OCI-LY3 (cell line): ENCODE results near the gene TAGAP.
A peak's percentile ranks its signal among the peaks of the same experiment; 100 is the strongest.

Experiments used
- H2AFZ ChIP-seq: fragments of 200-600, 300-600 bp; shearing (Covaris generic); 2 replicates; pipeline ENCODE4 v1.6.0; 2014; ENCODE audit warnings: antibody characterized with exemption, low read depth, low read length
- H3K27ac ChIP-seq: fragments of 200-600, 300-600 bp; sonication (generic); 2 replicates; pipeline ENCODE4 v1.5.1; 2014; ENCODE audit warnings: mild to moderate bottlenecking, low read length, moderate library complexity, mixed read lengths
- H3K27me3 ChIP-seq: fragments of 200-600, 300-600 bp; sonication (generic); 2 replicates; pipeline ENCODE4 v1.6.1; 2014; ENCODE audit warnings: low read depth, low read length, mixed read lengths
- H3K36me3 ChIP-seq: fragments of 200-600, 300-600 bp; sonication (generic); replicated peaks from 2 replicates; pipeline ENCODE3; 2014; ENCODE audit warnings: low read depth, low read length, mixed read lengths
- H3K4me1 ChIP-seq: fragments of 300-600, 200-600 bp; sonication (generic); 2 replicates; pipeline ENCODE4 v1.6.1; 2014; ENCODE audit warnings: low read length, mixed read lengths
- H3K4me2 ChIP-seq: fragments of 200-600, 300-600 bp; sonication (generic); 2 replicates; pipeline ENCODE4 v1.6.1; 2014; ENCODE audit warnings: low read length, mixed read lengths
- H3K4me3 ChIP-seq: fragments of 300-600, 200-600 bp; sonication (generic); 2 replicates; pipeline ENCODE4 v1.5.1; 2014; ENCODE audit warnings: antibody characterized with exemption, mild to moderate bottlenecking, low read length, moderate library complexity
- H3K79me2 ChIP-seq: fragments of 300-600, 200-600 bp; shearing (Covaris generic); 2 replicates; pipeline ENCODE4 v1.6.1; 2014; ENCODE audit warnings: mild to moderate bottlenecking, low read length, mixed read lengths
- H3K9ac ChIP-seq: fragments of 300-600, 200-600 bp; shearing (Covaris generic); 2 replicates; pipeline ENCODE4 v1.6.0; 2014; ENCODE audit warnings: mild to moderate bottlenecking, low read length, moderate library complexity
- H3K9me3 ChIP-seq: fragments of 200-600, 300-600 bp; shearing (Covaris generic); 2 replicates; pipeline ENCODE4 v1.6.1; 2014; ENCODE audit warnings: low read length, mixed read lengths; ENCODE audit not compliant: insufficient read depth
- H4K20me1 ChIP-seq: fragments of 200-600, 300-600 bp; sonication (generic); 2 replicates; pipeline ENCODE4 v1.6.1; 2016; ENCODE audit warnings: low read length, mixed read lengths; ENCODE audit not compliant: insufficient read depth
- CTCF ChIP-seq: fragments of 200-600, 300-600 bp; sonication (generic); IDR thresholded peaks from 2 replicates; pipeline ENCODE4 v1.5.1; 2014; ENCODE audit warnings: antibody characterized with exemption, low read length, low read depth
- EZH2phosphoT487 ChIP-seq: fragments of 200-600 bp; shearing (Covaris generic); IDR thresholded peaks from 2 replicates; pipeline ENCODE4 v1.6.1; 2018; ENCODE audit warnings: antibody characterized with exemption, mixed run types, low read depth

TAGAP gene

GRCh38 chr6:159008656-159009288, 36.0 kb downstream of the TAGAP start:
- peaks cover 31% of the 10 kb centered on the region for H3K4me1 ChIP-seq
- no peak overlapping the region for H3K27ac ChIP-seq
- H3K9me3 ChIP-seq = no peaks in the 10 kb centered on the region
- H3K27me3 ChIP-seq = no peaks in the 10 kb centered on the region
- no peak for TF ChIP-seq EZH2phosphoT487
- TF ChIP-seq CTCF = peak; percentile 51
- peak overlapping the region; percentile 27 for H3K4me3 ChIP-seq
- H3K36me3 ChIP-seq = no peaks in the 10 kb centered on the region
- no peaks in the 10 kb centered on the region for H4K20me1 ChIP-seq
- no peak overlapping the region for H2AFZ ChIP-seq
- peak overlapping the region; percentile 18; the same call in 1 of the 2 replicates for H3K9ac ChIP-seq
- peak overlapping the region; percentile 40 for H3K4me2 ChIP-seq
- H3K79me2 ChIP-seq = no peaks in the 10 kb centered on the region

- H3K9me3 ChIP-seq = no peaks in the 10 kb centered on the region
- H4K20me1 ChIP-seq = no peaks in the 10 kb centered on the region
- H3K27ac ChIP-seq = no peak overlapping the region
- no peak overlapping the region for H3K4me2 ChIP-seq
- H3K79me2 ChIP-seq = no peaks in the 10 kb centered on the region
- H3K4me1 ChIP-seq = peaks cover 21% of the 10 kb centered on the region
- no peak overlapping the region for H3K9ac ChIP-seq
- TF ChIP-seq CTCF (no peak), EZH2phosphoT487 (no peak)
- no peaks in the 10 kb centered on the region for H3K27me3 ChIP-seq
- no peak overlapping the region for H2AFZ ChIP-seq
- H3K4me3 ChIP-seq = no peak overlapping the region
- no peaks in the 10 kb centered on the region for H3K36me3 ChIP-seq
Observed at GRCh38 chr6:159007510-159007909, 37.3 kb downstream of the TAGAP start.

GRCh38 chr6:159005436-159005835, 39.4 kb downstream of the TAGAP start:
- no peaks in the 10 kb centered on the region for H3K79me2 ChIP-seq
- no peaks in the 10 kb centered on the region for H3K27me3 ChIP-seq
- TF ChIP-seq EZH2phosphoT487 (no peak), CTCF (no peak)
- H3K4me3 ChIP-seq = no peak overlapping the region
- no peaks in the 10 kb centered on the region for H3K9me3 ChIP-seq
- no peaks in the 10 kb centered on the region for H4K20me1 ChIP-seq
- H2AFZ ChIP-seq = no peak overlapping the region
- no peak overlapping the region for H3K9ac ChIP-seq
- no peak overlapping the region for H3K4me2 ChIP-seq
- peaks cover 22% of the 10 kb centered on the region for H3K4me1 ChIP-seq
- H3K36me3 ChIP-seq = no peaks in the 10 kb centered on the region
- H3K27ac ChIP-seq = no peak overlapping the region

GRCh38 chr6:159004592-159004991, 40.2 kb downstream of the TAGAP start:
- Histone ChIP-seq H3K36me3 (no peaks in the 10 kb centered on the region), H3K4me2 (no peak overlapping the region), H3K9ac (no peak overlapping the region), H3K4me1 (peaks cover 19% of the 10 kb centered on the region), H4K20me1 (no peaks in the 10 kb centered on the region), H3K4me3 (no peak overlapping the region), H2AFZ (no peak overlapping the region), H3K79me2 (no peaks in the 10 kb centered on the region), H3K9me3 (no peaks in the 10 kb centered on the region), H3K27me3 (no peaks in the 10 kb centered on the region), H3K27ac (no peak overlapping the region)
- no peak for TF ChIP-seq CTCF
- no peak for TF ChIP-seq EZH2phosphoT487
